C4-2B (cell line): ENCODE measurements around the gene ABHD4.

Source experiments
- H3K27ac ChIP-seq: fragments of 450-650 bp; 2 replicates; pipeline ENCODE4 v1.5.1; 2017
- ZFX ChIP-seq: fragments of 450-650 bp; IDR thresholded peaks from 2 replicates; pipeline ENCODE4 v1.6.1; 2017
- TF ChIP-seq, protein P1 (sequence below): fragments of 450-650 bp; conservative IDR thresholded peaks from 2 replicates; pipeline ENCODE4 v1.5.1; 2017; ENCODE audit warnings: mild to moderate bottlenecking

Gene ABHD4

DNA sequence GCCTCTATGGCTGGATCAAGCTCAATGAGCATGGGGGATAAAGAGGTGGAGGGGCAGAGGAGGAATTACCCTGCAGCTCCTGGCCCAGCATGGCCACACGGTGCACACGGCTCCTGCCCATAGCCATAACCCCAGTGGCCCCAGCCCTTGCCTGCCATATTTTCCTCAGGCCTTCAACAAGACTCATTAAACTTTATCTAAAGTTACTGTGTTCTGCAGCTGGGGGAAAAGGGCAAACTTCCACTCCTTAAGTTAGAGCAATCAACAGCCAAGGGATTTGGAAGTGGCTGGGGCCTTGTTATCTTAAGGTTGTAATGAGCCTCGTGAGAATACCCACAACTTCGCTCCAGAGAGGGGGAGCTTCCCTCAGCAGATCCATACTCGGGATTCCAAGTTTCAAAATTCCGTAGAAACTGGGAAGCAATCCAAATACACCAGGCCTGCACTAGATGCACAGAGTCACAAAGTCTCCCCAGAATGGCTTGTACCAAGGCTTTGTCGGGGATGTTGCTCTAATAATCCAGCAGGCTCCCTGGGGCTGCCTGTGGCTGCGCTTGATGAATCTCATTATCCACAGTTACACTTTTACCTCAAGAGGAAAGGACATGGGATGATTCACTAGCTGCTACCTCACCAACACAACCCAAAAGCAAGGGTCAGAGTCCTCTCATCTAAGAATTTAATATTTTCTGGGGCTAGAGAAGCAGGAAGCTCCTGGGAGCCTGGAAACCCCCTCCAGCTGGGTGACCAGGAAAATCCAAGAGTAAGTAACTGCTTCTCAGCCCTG is 59.0 kb downstream of the ABHD4 start:
- H3K27ac ChIP-seq, result no peak overlapping the region
- TF ChIP-seq, protein P1, sequence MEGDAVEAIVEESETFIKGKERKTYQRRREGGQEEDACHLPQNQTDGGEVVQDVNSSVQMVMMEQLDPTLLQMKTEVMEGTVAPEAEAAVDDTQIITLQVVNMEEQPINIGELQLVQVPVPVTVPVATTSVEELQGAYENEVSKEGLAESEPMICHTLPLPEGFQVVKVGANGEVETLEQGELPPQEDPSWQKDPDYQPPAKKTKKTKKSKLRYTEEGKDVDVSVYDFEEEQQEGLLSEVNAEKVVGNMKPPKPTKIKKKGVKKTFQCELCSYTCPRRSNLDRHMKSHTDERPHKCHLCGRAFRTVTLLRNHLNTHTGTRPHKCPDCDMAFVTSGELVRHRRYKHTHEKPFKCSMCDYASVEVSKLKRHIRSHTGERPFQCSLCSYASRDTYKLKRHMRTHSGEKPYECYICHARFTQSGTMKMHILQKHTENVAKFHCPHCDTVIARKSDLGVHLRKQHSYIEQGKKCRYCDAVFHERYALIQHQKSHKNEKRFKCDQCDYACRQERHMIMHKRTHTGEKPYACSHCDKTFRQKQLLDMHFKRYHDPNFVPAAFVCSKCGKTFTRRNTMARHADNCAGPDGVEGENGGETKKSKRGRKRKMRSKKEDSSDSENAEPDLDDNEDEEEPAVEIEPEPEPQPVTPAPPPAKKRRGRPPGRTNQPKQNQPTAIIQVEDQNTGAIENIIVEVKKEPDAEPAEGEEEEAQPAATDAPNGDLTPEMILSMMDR, result no peak
- TF ChIP-seq ZFX, result no peak

DNA sequence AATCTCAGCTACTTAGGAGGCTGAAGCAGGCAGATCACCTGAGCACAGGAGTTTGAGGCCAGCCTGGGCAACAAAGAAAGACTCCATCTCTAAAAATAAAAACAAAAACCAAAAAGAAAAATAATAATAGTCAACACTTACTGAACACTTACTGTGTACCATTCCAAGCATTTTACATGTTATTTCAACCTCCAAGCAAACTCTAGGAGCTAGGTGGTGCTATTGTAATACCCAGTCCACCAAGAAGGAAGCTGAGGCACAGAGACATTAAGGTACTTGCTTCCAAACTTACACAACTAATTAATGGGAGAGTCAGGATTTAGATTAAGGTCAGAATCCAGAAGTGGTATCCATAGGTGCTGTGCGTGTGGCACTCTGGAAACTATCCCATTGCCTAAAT is 59.8 kb downstream of the ABHD4 start:
- no peak for TF ChIP-seq ZFX
- TF ChIP-seq, protein P1, result peak; percentile 39
- H3K27ac ChIP-seq, result no peak overlapping the region

DNA sequence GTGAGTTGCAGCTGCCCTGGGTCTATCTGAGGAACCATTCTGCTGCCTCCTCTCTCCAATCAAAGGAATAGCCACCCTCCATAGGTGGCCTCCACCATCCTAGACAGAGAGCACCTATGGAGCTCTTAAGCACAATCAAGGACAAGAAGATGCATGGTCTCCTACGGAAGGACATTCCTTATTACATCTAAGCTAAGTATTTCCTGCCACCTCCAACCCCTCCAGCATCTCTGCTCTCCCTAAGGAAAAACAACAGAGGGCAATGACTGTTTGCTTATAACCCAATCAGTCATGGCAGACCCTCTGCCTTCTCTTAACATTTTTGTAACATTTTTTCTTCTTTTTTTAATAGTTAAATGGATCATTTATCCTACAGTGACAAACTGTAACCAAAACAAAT is 60.8 kb downstream of the ABHD4 start:
- no peak overlapping the region for H3K27ac ChIP-seq

DNA sequence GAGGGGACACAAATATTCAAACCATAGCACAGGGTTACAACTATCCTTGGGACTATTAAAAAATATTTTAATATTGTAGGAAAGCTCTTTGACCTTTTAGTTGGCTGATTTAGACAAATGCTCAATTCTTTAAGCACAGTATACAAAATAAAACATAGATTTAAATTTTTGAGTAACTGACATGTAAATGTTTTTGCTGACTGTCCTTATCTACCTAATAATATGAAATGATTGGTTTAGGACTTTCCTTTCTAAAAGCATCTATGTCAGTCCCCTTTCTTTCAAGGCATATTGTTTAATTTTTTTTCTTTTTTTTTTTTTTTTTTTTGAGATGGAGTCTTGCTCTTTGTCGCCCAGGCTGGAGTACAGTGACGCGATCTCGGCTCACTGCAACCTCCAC is 62.6 kb downstream of the ABHD4 start:
- TF ChIP-seq, protein P1, result no peak
- TF ChIP-seq ZFX, result no peak

More for the DNA sequence above, 60.8 kb downstream of the ABHD4 start:
- TF ChIP-seq ZFX, result no peak
- TF ChIP-seq, protein P1, result no peak

More for the DNA sequence above, 62.6 kb downstream of the ABHD4 start:
- H3K27ac ChIP-seq, result no peak overlapping the region
